GM18499 (cell line): Measurements from ENCODE around the gene HDAC4.

ENCODE experiments used
- ATAC-seq: cut with Tn5 transposase; IDR thresholded peaks from one replicate; pipeline ENCODE4 v1.9.1; 2021; ENCODE audit warnings: moderate number of reproducible peaks; ENCODE audit not compliant: insufficient read depth, unreplicated experiment

HDAC4 gene

GRCh38 chr2:239200646-239201530, 199.9 kb downstream of the HDAC4 start:
- no peak for ATAC-seq

- no peak for ATAC-seq
Observed at GRCh38 chr2:239199041-239199768, 201.6 kb downstream of the HDAC4 start.

GRCh38 chr2:239198221-239198620, 202.6 kb downstream of the HDAC4 start:
- no peak for ATAC-seq

GRCh38 chr2:239197146-239197545, 203.7 kb downstream of the HDAC4 start:
- no peak for ATAC-seq

- ATAC-seq: no peak
Observed at GRCh38 chr2:239196474-239197021, 204.3 kb downstream of the HDAC4 start.

GRCh38 chr2:239195992-239196391, 204.8 kb downstream of the HDAC4 start:
- ATAC-seq: no peak

- ATAC-seq: no peak
Observed at GRCh38 chr2:239195318-239195871, 205.4 kb downstream of the HDAC4 start.

GRCh38 chr2:239194731-239195317, 206.0 kb downstream of the HDAC4 start:
- no peak for ATAC-seq

- no peak for ATAC-seq
Observed at GRCh38 chr2:239193925-239194677, 206.7 kb downstream of the HDAC4 start.

GRCh38 chr2:239193401-239193811, 207.4 kb downstream of the HDAC4 start:
- ATAC-seq: no peak

GRCh38 chr2:239192975-239193374, 207.8 kb downstream of the HDAC4 start:
- no peak for ATAC-seq

GRCh38 chr2:239192456-239192855, 208.4 kb downstream of the HDAC4 start:
- no peak for ATAC-seq

GRCh38 chr2:239190921-239191885, 209.6 kb downstream of the HDAC4 start:
- no peak for ATAC-seq

GRCh38 chr2:239190361-239190760, 210.5 kb downstream of the HDAC4 start:
- ATAC-seq: no peak

GRCh38 chr2:239189711-239190131, 211.1 kb downstream of the HDAC4 start:
- no peak for ATAC-seq

- ATAC-seq: no peak
Observed at GRCh38 chr2:239188536-239188935, 212.3 kb downstream of the HDAC4 start.

- ATAC-seq: no peak
Observed at GRCh38 chr2:239187464-239188253, 213.2 kb downstream of the HDAC4 start.
